PFSK-1 (cell line): Measurements from ENCODE around the gene LILRB3.

ENCODE experiments used
- FOXP2 ChIP-seq: optimal IDR thresholded peaks from 2 replicates; pipeline ENCODE3; 2011; ENCODE audit warnings: borderline replicate concordance, control low read depth, inconsistent platforms; ENCODE audit not compliant: insufficient read depth; ENCODE audit errors: extremely low read length, extremely low read depth
- POLR2AphosphoS5 ChIP-seq: IDR thresholded peaks from 2 replicates; pipeline ENCODE4 v1.6.1; 2012; ENCODE audit warnings: low read depth, mild to moderate bottlenecking, control low read depth, low read length, moderate library complexity
- SIN3A ChIP-seq: IDR thresholded peaks from 2 replicates; pipeline ENCODE4 v1.6.1; 2012; ENCODE audit warnings: mild to moderate bottlenecking, low read length, moderate library complexity, borderline replicate concordance; ENCODE audit not compliant: insufficient read depth
- TAF1 ChIP-seq: IDR thresholded peaks from 2 replicates; pipeline ENCODE4 v1.6.1; 2012; ENCODE audit warnings: low read length, control low read depth, borderline replicate concordance; ENCODE audit not compliant: insufficient read depth
- TF ChIP-seq, protein P1 (sequence below), 2 experiments: IDR thresholded peaks; 2 replicates each; pipeline versions ENCODE4 v1.6.1 to v1.8.0; 2011 to 2012; ENCODE audit warnings: low read depth in 2 of 2, low read length in 2 of 2, control low read depth in 1 of 2, inconsistent platforms in 1 of 2, mild to moderate bottlenecking in 1 of 2, moderate library complexity in 1 of 2; ENCODE audit not compliant: insufficient read depth in 1 of 2

LILRB3 gene

DNA sequence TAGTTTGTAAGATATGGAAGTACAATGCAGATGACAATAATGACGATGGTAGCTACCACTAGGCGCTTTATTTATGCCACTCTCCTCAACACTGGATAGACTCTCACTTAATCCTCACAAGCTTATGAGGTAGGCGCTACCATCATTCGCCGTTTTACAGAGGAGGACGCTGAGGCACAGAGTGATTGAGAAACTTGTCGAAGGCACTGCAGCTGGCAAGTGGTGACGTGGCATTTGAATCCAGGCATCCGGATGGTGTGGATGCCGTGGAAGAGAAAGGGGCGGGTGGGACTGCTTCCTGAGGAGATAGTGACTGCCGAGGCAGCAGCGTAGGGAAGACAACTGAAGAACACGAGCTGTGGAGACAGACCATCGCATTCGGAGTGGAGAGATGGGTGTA is 23.4 kb downstream of the LILRB3 start:
- TF ChIP-seq SIN3A (no peak), FOXP2 (no peak), TAF1 (no peak)
- TF ChIP-seq, protein P1, sequence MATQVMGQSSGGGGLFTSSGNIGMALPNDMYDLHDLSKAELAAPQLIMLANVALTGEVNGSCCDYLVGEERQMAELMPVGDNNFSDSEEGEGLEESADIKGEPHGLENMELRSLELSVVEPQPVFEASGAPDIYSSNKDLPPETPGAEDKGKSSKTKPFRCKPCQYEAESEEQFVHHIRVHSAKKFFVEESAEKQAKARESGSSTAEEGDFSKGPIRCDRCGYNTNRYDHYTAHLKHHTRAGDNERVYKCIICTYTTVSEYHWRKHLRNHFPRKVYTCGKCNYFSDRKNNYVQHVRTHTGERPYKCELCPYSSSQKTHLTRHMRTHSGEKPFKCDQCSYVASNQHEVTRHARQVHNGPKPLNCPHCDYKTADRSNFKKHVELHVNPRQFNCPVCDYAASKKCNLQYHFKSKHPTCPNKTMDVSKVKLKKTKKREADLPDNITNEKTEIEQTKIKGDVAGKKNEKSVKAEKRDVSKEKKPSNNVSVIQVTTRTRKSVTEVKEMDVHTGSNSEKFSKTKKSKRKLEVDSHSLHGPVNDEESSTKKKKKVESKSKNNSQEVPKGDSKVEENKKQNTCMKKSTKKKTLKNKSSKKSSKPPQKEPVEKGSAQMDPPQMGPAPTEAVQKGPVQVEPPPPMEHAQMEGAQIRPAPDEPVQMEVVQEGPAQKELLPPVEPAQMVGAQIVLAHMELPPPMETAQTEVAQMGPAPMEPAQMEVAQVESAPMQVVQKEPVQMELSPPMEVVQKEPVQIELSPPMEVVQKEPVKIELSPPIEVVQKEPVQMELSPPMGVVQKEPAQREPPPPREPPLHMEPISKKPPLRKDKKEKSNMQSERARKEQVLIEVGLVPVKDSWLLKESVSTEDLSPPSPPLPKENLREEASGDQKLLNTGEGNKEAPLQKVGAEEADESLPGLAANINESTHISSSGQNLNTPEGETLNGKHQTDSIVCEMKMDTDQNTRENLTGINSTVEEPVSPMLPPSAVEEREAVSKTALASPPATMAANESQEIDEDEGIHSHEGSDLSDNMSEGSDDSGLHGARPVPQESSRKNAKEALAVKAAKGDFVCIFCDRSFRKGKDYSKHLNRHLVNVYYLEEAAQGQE (IDR thresholded peaks at IDR 0.05; ENCODE audit: insufficient read depth in 1 of 2, low read depth in 2 of 2, low read length in 2 of 2) = no peak

GRCh38 chr19:54197121-54197520 is 25.7 kb downstream of the LILRB3 start:
- TF ChIP-seq, protein P1 (IDR thresholded peaks at IDR 0.05; ENCODE audit: insufficient read depth in 1 of 2, low read depth in 2 of 2, low read length in 2 of 2) = no peak
- TF ChIP-seq FOXP2 = no peak
- no peak for TF ChIP-seq TAF1
- no peak for TF ChIP-seq SIN3A
- TF ChIP-seq POLR2AphosphoS5 = no peak

DNA sequence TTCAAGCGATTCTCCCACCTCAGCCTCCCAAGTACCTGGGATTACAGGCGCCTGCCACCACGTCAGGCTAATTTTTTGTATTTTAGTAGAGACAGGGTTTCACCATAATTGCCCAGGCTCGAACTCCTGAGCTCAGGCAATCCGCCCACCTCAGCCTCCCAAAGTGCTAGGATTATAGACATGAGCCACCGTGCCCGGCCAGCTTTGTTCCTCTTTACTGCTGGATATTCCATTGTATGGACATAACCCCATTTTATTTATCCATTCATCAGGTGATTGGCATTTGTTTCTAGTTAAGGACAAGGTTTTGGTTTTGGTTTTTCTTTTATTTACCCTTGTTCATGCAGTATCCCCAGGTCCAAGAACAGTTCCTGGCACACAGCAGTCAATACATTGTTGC is 26.3 kb downstream of the LILRB3 start:
- no peak for TF ChIP-seq POLR2AphosphoS5
- TF ChIP-seq, protein P1 (IDR thresholded peaks at IDR 0.05; ENCODE audit: insufficient read depth in 1 of 2, low read depth in 2 of 2, low read length in 2 of 2) = no peak
- no peak for TF ChIP-seq TAF1
- no peak for TF ChIP-seq SIN3A
- TF ChIP-seq FOXP2 = no peak

- no peak for TF ChIP-seq POLR2AphosphoS5
- no peak for TF ChIP-seq SIN3A
- TF ChIP-seq, protein P1 (IDR thresholded peaks at IDR 0.05; ENCODE audit: insufficient read depth in 1 of 2, low read depth in 2 of 2, low read length in 2 of 2) = no peak
- no peak for TF ChIP-seq FOXP2
Observed at GRCh38 chr19:54193011-54193410, 29.8 kb downstream of the LILRB3 start.

GRCh38 chr19:54191811-54192453 is 30.9 kb downstream of the LILRB3 start:
- TF ChIP-seq FOXP2 (no peak), POLR2AphosphoS5 (no peak)
